ENCODE data around the gene PADI6. TPM values are rescaled to one million over a fixed set of nuclear protein-coding genes. Genes with fewer than 3 reads are reported as not detected.

Gene PADI6
- polyA plus RNA-seq, 3 donors from 2014 or later = 0.71 to 1.8 (median 0.92) TPM

DNA sequence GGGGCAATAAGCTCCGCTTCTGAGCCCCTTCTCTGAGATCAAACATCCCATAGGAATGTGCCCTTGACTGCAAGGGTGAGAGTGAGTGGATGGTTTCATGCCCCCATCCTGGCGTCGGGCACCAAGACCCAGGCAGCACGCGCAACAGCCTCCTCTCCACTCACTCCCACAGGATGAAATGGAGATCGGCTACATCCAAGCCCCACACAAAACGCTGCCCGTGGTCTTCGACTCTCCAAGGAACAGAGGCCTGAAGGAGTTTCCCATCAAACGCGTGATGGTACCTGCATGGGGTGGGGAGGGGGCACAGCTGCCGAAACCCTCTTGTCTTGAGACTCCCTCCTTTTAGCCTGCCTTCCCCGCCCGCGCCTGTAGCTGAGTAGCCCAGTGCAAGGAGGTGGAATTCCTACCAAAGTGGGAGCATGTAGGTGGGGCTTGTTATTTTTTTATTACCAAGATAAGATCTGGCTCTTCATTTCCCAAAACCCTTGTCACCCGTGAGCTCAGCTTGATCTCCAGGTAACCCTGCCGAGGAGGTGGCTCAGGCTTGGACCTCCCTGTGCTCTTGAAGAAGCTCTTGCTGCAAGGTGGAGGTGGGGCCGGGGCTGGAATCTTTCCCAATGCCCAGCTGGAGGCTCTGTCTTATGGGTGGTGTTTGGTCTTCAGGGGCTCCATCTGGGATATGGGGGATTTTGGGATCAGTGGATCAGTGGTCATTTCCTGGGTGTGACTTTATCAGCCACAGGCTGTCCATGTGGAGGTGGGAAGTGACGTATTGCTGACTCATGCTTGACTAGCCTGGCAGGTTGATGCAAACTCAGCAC lies 24.0 kb upstream of the PADI6 start:
- Mint-ChIP-seq H3K9me3 (peaks cover 0 to 3% (median 0%) of the 10 kb centered on the region in 6 donors), H3K36me3 (peaks cover 0 to 4% (median 0%) of the 10 kb centered on the region in 3 donors), H3K27ac (no peak overlapping the region), H3K27me3 (ENCODE audit: low read depth in 3 of 3) (no peaks in the 10 kb centered on the region), H3K4me1 (peaks cover 0 to 6% of the 10 kb centered on the region in 2 donors), H3K4me3 (no peak overlapping the region)
- no peak for DNase-seq

DNA sequence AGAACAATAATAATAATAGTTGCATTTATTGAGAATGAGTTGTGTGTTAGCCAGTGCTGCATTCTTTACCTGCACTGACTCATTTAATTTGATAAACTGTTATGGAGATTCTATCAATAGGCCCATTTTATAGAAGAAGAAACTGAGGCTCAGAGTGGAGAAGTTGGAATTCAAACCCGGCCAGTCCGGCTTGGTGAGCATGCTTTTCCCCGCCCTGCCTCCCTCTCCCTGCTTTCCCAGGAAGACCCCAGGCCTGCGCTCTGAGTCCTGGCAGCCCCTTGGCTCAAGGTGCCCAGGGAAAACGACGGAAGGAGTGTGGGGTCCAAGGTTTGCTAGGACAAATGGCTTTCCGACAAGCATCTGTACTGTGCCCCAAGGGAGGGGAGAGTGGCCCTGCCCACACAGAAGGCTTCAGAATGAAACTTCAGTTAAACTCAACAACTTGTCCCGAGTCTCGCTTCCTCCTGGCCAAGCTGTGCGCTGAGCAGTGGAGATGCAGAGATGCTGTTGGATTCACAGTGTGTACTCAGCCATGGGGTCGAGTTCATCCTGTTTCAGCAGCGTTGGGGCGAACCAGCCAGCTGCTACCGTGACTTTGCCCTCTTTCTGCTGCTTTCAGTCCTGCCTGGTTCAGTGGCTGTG lies 23.3 kb upstream of the PADI6 start:
- Mint-ChIP-seq H3K9me3 (peaks cover 0 to 3% (median 0%) of the 10 kb centered on the region in 6 donors), H3K36me3 (peaks cover 0 to 4% (median 0%) of the 10 kb centered on the region in 3 donors), H3K4me3 (no peak overlapping the region), H3K27ac (no peak overlapping the region), H3K4me1 (peaks cover 0 to 6% of the 10 kb centered on the region in 2 donors), H3K27me3 (ENCODE audit: low read depth in 3 of 3) (no peaks in the 10 kb centered on the region)
- DNase-seq = no peak

DNA sequence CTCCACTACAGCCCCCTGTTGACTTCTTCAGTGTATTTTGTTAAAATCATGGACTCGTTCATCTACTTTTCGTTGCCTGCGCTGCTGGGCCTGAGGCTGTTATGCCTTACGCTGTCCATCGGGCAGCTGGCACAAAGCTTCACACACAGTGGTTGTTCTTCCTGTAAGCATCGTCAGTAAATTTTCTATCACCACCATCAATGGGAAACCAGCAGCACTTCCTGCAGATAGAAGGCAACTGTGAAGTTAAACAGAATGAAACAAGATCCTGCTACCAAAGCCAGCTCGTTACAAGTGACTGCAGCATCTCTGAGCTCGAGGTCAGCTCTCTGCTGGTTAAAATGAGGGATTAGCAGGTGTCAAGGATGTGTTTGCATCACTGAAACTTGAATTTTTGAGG lies 21.9 kb upstream of the PADI6 start:
- Mint-ChIP-seq H3K4me3 (peak overlapping the region in 2 of 5 donors; percentile 10 to 11), H3K36me3 (no peaks in the 10 kb centered on the region), H3K4me1 (peaks cover 0 to 6% of the 10 kb centered on the region in 2 donors), H3K9me3 (no peaks in the 10 kb centered on the region), H3K27ac (peak overlapping the region in 1 of 6 donors; percentile 50), H3K27me3 (ENCODE audit: low read depth in 3 of 3) (peaks cover 0 to 2% (median 0%) of the 10 kb centered on the region in 3 donors)
- DNase-seq = no peak

DNA sequence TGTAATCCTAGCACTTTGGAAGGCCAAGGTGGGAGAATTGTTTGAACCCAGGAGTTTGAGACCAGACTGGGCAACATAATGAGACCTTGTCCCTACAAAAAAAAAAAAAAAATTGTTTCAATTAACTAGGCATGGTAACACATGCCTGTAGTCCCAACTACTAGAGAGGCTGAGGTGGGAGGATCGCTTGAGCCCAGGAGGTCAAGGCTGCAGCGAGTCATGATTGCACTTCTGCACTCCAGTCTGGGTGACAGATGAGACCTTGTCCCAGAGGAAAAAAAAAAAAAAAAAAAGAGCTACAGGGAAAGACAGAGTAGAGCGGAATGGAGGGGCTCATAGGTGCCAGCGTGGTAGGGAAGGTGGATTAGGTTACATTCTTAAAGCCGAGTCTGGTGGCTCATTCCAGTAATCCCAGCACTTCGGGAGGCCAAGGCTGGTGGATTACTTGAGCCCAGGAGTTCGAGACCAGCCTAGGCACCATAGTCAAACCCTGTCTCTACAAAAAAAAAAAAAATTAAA lies 21.0 kb upstream of the PADI6 start:
- Mint-ChIP-seq H3K36me3 (no peaks in the 10 kb centered on the region), H3K9me3 (no peaks in the 10 kb centered on the region), H3K27me3 (ENCODE audit: low read depth in 3 of 3) (peaks cover 0 to 2% (median 0%) of the 10 kb centered on the region in 3 donors), H3K4me1 (peaks cover 0 to 9% of the 10 kb centered on the region in 2 donors), H3K4me3 (no peak overlapping the region), H3K27ac (no peak overlapping the region)
- no peak for DNase-seq

DNA sequence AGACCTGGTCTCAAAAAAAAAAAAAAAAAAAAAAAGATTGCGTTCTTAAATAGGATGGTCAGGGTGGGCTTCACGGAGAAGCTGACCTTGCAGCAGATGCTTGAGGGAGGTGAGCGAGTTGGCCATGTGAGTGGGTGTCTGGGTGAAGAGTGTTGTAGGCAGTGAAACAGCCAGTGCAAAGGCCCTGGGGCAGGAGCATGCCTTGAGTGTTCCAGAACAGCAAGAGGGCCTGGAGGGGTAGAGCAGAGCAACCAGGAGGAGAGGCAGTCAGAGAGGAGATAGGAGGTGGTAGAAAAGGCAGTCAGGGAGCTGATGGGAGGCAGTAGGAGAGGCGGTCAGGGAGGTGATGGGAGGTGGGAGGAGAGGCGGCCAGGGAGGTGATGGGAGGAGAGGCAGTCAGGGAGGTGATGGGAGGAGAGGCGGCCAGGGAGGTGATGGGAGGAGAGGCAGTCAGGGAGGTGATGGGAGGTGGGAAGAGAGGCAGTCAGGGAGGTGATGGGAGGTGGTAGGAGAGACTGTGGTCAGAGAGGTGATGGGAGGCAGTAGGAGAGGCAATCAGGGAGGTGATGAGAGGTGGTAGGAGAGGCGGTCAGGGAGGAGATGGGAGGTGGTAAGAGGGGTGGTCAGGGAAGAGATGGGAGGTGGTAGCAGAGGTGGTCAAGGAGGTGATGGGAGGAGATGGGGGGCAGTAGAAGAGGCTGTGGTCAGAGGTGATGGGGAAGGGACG lies 20.2 kb upstream of the PADI6 start:
- Mint-ChIP-seq H3K4me3 (no peak overlapping the region), H3K27ac (no peak overlapping the region), H3K4me1 (peaks cover 0 to 13% of the 10 kb centered on the region in 2 donors), H3K9me3 (no peaks in the 10 kb centered on the region), H3K27me3 (ENCODE audit: low read depth in 3 of 3) (peaks cover 0 to 6% (median 0%) of the 10 kb centered on the region in 3 donors), H3K36me3 (no peaks in the 10 kb centered on the region)
- DNase-seq = no peak

DNA sequence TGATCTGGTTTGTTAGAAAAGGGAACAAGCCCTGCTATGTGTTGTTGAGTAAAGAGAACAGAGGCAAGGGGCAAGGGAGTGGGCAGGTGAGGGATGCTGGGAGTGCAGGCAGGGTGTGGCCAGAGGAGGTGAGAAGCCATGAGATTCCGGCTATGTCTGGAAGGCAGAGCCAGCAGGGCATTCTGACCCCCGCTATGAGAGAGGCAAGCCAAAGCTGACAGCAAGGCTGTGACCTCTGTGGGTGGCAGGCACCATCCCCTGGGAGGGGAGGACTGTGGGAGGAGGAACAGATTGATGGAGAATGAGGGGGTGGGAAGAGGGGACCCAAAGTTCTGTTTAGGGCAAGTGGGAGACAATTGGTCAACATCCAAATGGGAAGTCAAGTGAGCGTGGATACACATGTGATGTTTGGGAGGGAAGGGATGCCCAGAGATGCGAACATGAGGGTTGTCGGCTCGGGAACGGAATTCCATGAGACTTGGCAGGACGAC lies 19.5 kb upstream of the PADI6 start:
- H3K27me3 Mint-ChIP-seq (ENCODE audit: low read depth in 3 of 3) = peaks cover 0 to 6% (median 0%) of the 10 kb centered on the region in 3 donors
- H3K4me1 Mint-ChIP-seq = peaks cover 0 to 13% of the 10 kb centered on the region in 2 donors
- DNase-seq = no peak
- H3K9me3 Mint-ChIP-seq = no peaks in the 10 kb centered on the region
- H3K27ac Mint-ChIP-seq = no peak overlapping the region
- no peak overlapping the region for H3K4me3 Mint-ChIP-seq
- H3K36me3 Mint-ChIP-seq = no peaks in the 10 kb centered on the region

DNA sequence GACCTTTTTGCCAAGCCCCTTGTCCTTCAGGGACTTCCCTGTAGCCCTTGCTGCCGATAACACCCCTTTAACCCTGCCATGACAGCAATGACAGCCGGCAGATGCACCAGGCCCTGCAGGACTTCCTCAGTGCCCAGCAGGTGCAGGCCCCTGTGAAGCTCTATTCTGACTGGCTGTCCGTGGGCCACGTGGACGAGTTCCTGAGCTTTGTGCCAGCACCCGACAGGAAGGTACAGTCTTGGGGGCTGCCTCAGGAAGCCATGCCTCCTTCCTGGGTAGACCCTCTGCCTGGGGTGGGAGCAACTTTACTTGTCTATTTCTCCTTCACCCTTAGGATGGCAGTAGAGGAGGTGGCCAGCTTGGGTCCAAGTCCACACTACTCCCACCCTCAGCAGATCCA lies 16.1 kb upstream of the PADI6 start:
- H3K36me3 Mint-ChIP-seq = no peaks in the 10 kb centered on the region
- no peaks in the 10 kb centered on the region for H3K9me3 Mint-ChIP-seq
- peak overlapping the region in 3 of 6 donors; percentile 42 to 50 (median 47) for H3K27ac Mint-ChIP-seq
- peak overlapping the region in 3 of 5 donors; percentile 48 to 71 (median 58) for H3K4me3 Mint-ChIP-seq
- peaks cover 0 to 7% of the 10 kb centered on the region in 2 donors for H3K4me1 Mint-ChIP-seq
- H3K27me3 Mint-ChIP-seq (ENCODE audit: low read depth in 3 of 3) = peaks cover 0 to 6% (median 1%) of the 10 kb centered on the region in 3 donors
- DNase-seq = peak in 1 of 3 donors; percentile 3

DNA sequence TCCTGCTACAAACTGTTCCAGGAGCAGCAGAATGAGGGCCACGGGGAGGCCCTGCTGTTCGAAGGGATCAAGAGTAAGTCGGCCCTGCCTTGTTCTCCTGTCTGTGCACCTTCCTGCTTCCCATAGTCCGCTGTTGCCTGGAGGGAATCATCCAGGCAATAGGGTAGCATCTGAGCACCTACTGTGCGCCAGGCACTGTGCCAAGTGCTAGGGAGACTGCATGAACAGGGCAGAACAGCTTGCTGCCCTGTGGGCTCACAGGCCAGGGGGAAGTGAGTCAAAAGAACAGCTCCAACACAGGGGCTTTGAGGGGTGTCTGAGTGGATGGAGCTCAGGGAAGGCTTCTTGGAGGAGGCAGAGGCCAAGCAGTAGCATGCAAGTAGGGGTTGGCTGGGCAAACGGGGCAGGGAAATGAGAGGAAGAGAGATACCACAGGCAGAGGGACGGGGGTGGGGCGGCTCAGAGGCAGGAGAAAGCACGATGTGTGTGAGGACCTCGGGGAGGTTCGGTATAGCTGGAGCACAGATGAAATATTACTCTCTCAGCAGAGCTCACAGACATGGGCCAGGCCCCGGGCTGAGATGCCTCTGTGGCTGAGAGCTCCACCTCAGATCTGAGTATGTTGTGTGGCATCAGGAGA lies 15.5 kb upstream of the PADI6 start:
- DNase-seq = no peak
- no peaks in the 10 kb centered on the region for H3K9me3 Mint-ChIP-seq
- peaks cover 0 to 6% (median 1%) of the 10 kb centered on the region in 3 donors for H3K27me3 Mint-ChIP-seq (ENCODE audit: low read depth in 3 of 3)
- no peaks in the 10 kb centered on the region for H3K36me3 Mint-ChIP-seq
- peak overlapping the region in 4 of 5 donors; percentile 40 to 71 (median 53) for H3K4me3 Mint-ChIP-seq
- H3K4me1 Mint-ChIP-seq = peaks cover 0 to 7% of the 10 kb centered on the region in 2 donors
- peak overlapping the region in 3 of 6 donors; percentile 42 to 66 (median 50) for H3K27ac Mint-ChIP-seq

DNA sequence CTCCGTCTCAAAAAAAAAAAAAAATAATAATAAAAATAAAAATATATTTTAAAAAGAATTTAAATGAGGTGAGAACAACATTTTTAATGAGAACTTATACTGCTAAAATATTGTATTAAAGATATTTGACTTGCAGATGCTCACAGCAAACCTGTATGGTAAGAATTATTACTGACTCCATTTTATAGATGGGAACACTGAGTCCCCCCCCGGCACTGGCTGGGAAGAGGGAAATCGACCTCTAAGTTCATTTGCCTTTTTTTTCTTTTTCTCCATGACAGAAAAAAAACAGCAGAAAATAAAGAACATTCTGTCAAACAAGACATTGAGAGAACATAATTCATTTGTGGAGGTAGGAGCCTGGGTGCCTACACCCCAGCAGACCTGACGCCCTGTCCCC lies 13.4 kb upstream of the PADI6 start:
- H3K9me3 Mint-ChIP-seq = no peaks in the 10 kb centered on the region
- no peak overlapping the region for H3K27ac Mint-ChIP-seq
- H3K4me1 Mint-ChIP-seq = peaks cover 0 to 7% of the 10 kb centered on the region in 2 donors
- peaks cover 0 to 6% (median 1%) of the 10 kb centered on the region in 3 donors for H3K27me3 Mint-ChIP-seq (ENCODE audit: low read depth in 3 of 3)
- H3K36me3 Mint-ChIP-seq = no peaks in the 10 kb centered on the region
- no peak overlapping the region for H3K4me3 Mint-ChIP-seq
- DNase-seq = no peak

DNA sequence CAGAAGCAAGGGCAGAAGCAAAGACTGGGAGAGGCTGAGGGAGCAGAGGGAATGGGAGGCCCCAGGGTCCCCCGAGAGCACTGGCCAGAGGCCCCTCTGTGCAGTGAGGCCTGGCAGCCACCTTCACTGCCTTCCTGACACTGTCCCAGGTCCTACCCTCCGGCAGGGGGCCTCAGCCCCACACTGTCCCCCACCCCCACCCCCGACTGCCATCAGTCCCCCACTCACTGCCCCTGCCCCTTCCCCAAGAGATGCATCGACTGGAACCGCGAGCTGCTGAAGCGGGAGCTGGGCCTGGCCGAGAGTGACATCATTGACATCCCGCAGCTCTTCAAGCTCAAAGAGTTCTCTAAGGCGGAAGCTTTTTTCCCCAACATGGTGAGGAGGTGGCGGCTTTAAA lies 13.0 kb upstream of the PADI6 start:
- Mint-ChIP-seq H3K4me1 (peaks cover 0 to 7% of the 10 kb centered on the region in 2 donors), H3K27ac (no peak overlapping the region), H3K36me3 (no peaks in the 10 kb centered on the region), H3K27me3 (ENCODE audit: low read depth in 3 of 3) (peaks cover 0 to 6% (median 4%) of the 10 kb centered on the region in 3 donors), H3K4me3 (no peak overlapping the region), H3K9me3 (no peaks in the 10 kb centered on the region)
- no peak for DNase-seq

DNA sequence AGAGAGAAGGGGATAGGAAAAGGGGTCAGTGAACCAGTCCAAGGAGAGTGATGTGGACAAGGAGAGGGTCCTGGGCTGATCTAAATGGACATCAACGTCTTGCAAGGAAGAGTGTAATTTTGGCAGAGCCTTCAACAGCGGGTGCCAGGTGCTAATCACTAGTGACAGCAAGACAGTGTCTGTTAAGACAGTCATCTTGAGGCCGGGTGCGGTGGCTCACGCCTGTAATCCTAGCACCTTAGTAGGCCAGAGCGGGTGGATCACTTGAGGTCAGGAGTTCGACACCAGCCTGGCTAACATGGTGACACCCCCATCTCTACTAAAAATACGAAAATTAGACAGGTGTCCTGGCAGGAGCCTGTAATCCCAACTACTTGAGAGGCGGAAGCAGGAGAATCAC lies 12.2 kb upstream of the PADI6 start:
- Mint-ChIP-seq H3K4me1 (peaks cover 0 to 7% of the 10 kb centered on the region in 2 donors), H3K27me3 (ENCODE audit: low read depth in 3 of 3) (peaks cover 0 to 5% (median 4%) of the 10 kb centered on the region in 3 donors), H3K36me3 (no peaks in the 10 kb centered on the region), H3K9me3 (no peaks in the 10 kb centered on the region), H3K4me3 (no peak overlapping the region), H3K27ac (no peak overlapping the region)
- no peak for DNase-seq

DNA sequence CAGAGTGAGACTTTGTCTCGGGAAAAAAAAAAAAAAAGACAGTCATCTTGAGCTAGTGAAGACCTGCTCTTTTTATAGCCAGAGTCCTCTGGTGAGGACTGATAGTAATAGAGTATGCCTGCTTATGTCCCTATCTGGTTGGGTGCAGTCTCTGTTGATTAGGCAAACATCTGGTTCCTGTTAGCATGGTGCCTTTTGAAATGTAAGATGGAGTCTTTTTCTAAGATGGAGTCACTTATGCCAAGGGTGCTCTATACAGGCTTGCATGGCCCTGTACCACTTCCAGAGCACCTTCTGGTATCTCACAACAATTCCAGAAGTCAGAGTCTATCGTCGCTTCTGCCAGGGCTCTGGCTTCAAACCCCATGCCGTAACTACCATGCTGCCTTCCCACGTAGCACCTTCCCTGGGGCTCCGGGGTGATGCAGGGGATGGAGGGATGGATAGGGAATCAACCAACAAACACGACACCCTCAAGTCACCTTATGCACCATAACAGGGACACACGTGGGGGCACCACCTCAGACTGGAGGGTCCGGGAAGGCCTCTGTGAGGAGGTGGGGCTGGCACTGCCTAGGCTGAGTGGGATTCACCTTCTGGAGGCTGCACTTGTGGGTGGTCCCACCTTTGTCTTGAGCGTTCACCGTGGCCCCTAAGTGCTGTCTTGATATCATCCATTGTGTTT lies 11.6 kb upstream of the PADI6 start:
- no peaks in the 10 kb centered on the region for H3K36me3 Mint-ChIP-seq
- no peak overlapping the region for H3K4me3 Mint-ChIP-seq
- H3K27ac Mint-ChIP-seq = no peak overlapping the region
- H3K4me1 Mint-ChIP-seq = peaks cover 0 to 7% of the 10 kb centered on the region in 2 donors
- no peak for DNase-seq
- peaks cover 0 to 5% (median 4%) of the 10 kb centered on the region in 3 donors for H3K27me3 Mint-ChIP-seq (ENCODE audit: low read depth in 3 of 3)
- H3K9me3 Mint-ChIP-seq = no peaks in the 10 kb centered on the region
